ENCODE measurements around the gene ASXL1. TPM values are rescaled to one million over a fixed set of nuclear protein-coding genes. Genes with fewer than 3 reads are reported as not detected.

Gene ASXL1
- total and polyA plus RNA-seq, 4 donors: 24.2 to 96.4 (median 44.4) TPM

DNA sequence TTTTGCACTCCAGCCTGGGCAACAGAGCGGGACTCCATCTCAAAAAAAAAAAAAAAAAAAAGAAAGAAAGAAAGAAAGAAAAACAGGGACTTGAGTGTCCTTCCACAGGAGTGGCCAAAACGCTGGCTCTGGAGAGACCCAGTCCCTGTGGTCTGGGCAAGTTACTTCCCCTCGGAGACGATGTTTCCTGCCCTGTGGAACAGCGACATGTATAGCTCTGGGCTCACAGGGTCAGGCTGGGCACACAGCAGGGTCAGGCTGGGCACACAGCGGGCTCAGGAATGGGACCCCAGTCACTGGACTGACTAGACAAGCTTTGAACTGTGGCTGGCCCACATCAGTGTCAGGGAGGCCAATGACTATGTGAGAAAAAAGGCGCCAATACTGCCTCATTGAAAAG lies 110.7 kb downstream of the ASXL1 start:
- no peak overlapping the region for H3K4me3 ChIP-seq
- TF ChIP-seq, protein P1, sequence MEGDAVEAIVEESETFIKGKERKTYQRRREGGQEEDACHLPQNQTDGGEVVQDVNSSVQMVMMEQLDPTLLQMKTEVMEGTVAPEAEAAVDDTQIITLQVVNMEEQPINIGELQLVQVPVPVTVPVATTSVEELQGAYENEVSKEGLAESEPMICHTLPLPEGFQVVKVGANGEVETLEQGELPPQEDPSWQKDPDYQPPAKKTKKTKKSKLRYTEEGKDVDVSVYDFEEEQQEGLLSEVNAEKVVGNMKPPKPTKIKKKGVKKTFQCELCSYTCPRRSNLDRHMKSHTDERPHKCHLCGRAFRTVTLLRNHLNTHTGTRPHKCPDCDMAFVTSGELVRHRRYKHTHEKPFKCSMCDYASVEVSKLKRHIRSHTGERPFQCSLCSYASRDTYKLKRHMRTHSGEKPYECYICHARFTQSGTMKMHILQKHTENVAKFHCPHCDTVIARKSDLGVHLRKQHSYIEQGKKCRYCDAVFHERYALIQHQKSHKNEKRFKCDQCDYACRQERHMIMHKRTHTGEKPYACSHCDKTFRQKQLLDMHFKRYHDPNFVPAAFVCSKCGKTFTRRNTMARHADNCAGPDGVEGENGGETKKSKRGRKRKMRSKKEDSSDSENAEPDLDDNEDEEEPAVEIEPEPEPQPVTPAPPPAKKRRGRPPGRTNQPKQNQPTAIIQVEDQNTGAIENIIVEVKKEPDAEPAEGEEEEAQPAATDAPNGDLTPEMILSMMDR (IDR thresholded peaks at IDR 0.05; ENCODE audit: control extremely low read depth, extremely low read depth): no peak
- no peaks in the 10 kb centered on the region for H3K9me3 ChIP-seq (ENCODE audit: control insufficient read depth in 4 of 4, insufficient read depth in 3 of 4, low read length in 3 of 4)
- DNase-seq (no peak), ATAC-seq (ENCODE audit: insufficient read depth, low FRiP score) (no peak)
- H3K27ac ChIP-seq (ENCODE audit: low read depth in 1 of 2, low read length in 1 of 2): peak overlapping the region; percentile 6 to 50
- peaks cover 0 to 68% (median 17%) of the 10 kb centered on the region in 5 donors for H3K4me1 ChIP-seq (ENCODE audit: control insufficient read depth in 5 of 5, insufficient read depth in 5 of 5, low read length in 5 of 5)
- no peaks in the 10 kb centered on the region for H3K27me3 ChIP-seq (ENCODE audit: control insufficient read depth in 3 of 3, insufficient read depth in 3 of 3, low read length in 2 of 3)
- WGBS, 2 donors: 54 to 68% methylated on average over 7 of the region's 7 CpGs
- H3K9ac ChIP-seq (ENCODE audit: insufficient read depth in 1 of 2, low read length in 2 of 2): no peak overlapping the region
- peaks cover 0 to 11% (median 4%) of the 10 kb centered on the region in 4 donors for H3K36me3 ChIP-seq (ENCODE audit: control insufficient read depth in 4 of 4, insufficient read depth in 4 of 4, low read length in 4 of 4)

DNA sequence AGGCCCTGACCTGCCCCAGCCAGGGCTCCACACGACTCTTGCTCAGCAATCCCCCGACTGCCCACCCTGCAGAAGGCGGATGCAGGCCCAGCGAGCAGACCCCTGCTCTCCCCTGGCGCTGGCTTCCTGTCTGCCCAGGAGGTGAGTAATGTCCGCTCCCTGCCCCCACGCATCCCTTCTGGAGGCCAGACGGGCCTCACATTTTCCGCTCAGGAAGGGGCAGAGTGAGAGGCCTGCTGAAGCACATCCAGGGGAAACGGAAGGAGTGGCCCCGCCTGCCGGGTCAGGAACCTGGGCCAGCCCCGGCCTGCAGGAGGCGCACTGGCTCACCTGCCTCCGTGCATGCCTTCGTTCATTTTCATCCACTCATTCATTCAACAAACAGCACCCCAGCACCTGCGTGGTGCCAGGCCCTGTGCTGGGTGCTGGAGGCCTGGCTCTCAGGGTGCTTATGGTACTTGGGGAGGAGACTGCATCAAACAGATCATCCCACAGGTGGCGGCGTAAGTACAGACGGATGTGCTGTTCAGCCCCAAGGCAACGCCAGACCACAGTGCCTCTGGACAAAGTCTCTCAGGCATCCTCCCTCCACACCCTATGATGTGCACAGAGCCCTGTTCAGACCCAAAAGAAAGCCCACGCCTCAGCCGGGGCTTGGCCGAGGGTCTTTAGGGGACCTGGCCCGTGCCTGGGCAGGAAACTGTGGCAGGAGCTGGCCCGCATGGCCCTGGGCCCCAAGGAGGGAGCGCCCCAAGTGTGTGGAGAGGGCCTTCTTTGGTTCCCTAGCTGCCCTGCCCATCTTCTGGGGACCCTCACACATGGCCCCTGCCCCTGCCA lies 112.1 kb downstream of the ASXL1 start:
- Histone ChIP-seq H3K4me1 (ENCODE audit: control insufficient read depth in 5 of 5, insufficient read depth in 5 of 5, low read length in 5 of 5) (peaks cover 0 to 72% (median 22%) of the 10 kb centered on the region in 5 donors), H3K9me3 (ENCODE audit: control insufficient read depth in 4 of 4, insufficient read depth in 3 of 4, low read length in 3 of 4) (no peaks in the 10 kb centered on the region), H3K4me3 (no peak overlapping the region), H3K36me3 (ENCODE audit: control insufficient read depth in 4 of 4, insufficient read depth in 4 of 4, low read length in 4 of 4) (peaks cover 0 to 11% (median 3%) of the 10 kb centered on the region in 4 donors), H3K9ac (ENCODE audit: insufficient read depth in 1 of 2, low read length in 2 of 2) (no peak overlapping the region), H3K27me3 (ENCODE audit: control insufficient read depth in 3 of 3, insufficient read depth in 3 of 3, low read length in 2 of 3) (no peaks in the 10 kb centered on the region), H3K27ac (ENCODE audit: low read depth in 1 of 2, low read length in 1 of 2) (peak overlapping the region; percentile 56 to 91)
- DNase-seq (peak; percentile 55 to 76 (median 63)), ATAC-seq (ENCODE audit: insufficient read depth, low FRiP score) (no peak)
- TF ChIP-seq, protein P1 (IDR thresholded peaks at IDR 0.05; ENCODE audit: control extremely low read depth, extremely low read depth): no peak
- WGBS, 2 donors: 38 to 57% methylated on average over 27 of the region's 27 CpGs

DNA sequence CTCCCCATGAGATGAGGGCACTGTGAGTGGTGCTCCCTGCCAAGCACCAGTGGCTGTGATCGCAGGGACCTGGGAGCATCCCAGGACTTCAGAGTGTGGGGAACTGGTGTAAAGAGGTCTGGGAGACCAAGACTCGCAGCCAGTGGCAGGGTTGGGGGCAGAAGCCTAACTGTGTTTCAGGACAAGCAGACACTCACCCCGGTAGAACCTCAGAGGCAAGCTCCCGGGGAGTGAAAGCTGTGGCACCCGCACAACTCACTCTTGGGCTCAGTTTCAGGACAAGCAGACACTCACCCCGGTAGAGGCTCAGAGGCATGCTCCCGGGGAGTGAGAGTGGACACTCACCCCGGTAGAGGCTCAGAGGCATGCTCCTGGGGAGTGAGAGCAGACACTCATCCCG lies 112.8 kb downstream of the ASXL1 start:
- 71 to 87% methylated on average over 9 of the region's 9 CpGs for WGBS, 2 donors
- TF ChIP-seq, protein P1 (IDR thresholded peaks at IDR 0.05; ENCODE audit: control extremely low read depth, extremely low read depth): no peak
- no peak for DNase-seq
- ATAC-seq (ENCODE audit: insufficient read depth, low FRiP score): no peak
- H3K36me3 ChIP-seq (ENCODE audit: control insufficient read depth in 4 of 4, insufficient read depth in 4 of 4, low read length in 4 of 4): peaks cover 0 to 11% (median 3%) of the 10 kb centered on the region in 4 donors
- H3K4me1 ChIP-seq (ENCODE audit: control insufficient read depth in 5 of 5, insufficient read depth in 5 of 5, low read length in 5 of 5): peaks cover 2 to 68% (median 27%) of the 10 kb centered on the region in 5 donors
- H3K4me3 ChIP-seq: no peak overlapping the region
- H3K27me3 ChIP-seq (ENCODE audit: control insufficient read depth in 3 of 3, insufficient read depth in 3 of 3, low read length in 2 of 3): no peaks in the 10 kb centered on the region
- H3K9ac ChIP-seq (ENCODE audit: insufficient read depth in 1 of 2, low read length in 2 of 2): no peak overlapping the region
- no peaks in the 10 kb centered on the region for H3K9me3 ChIP-seq (ENCODE audit: control insufficient read depth in 4 of 4, insufficient read depth in 3 of 4, low read length in 3 of 4)
- peak overlapping the region in 1 of 2 donors; percentile 13 for H3K27ac ChIP-seq (ENCODE audit: low read depth in 1 of 2, low read length in 1 of 2)

All from lung (tissue), 12 donors.